Suppressor macrophage treated with lipopolysaccharide for 4 hours (primary cell): ENCODE measurements around the gene TMED8.
"Not testable (repeated sequence)": the region's sequence is repeated elsewhere in the genome, so short reads cannot be mapped to it uniquely, and the experiment has no call there.

Source experiments
- DNase-seq: peaks from one replicate; pipeline ENCODE4 v3.0.0-alpha.2; 2020

Gene TMED8

GRCh38 chr14:77320238-77320935, 56.5 kb downstream of the TMED8 start, which contains the start of gene POMT2:
POMT2 (minus strand) TSS chr14:77320883; CDS start chr14:77320681, 202 bp downstream.
- peak; percentile 95 for DNase-seq

GRCh38 chr14:77319422-77319821, 57.5 kb downstream of the TMED8 start:
- no peak for DNase-seq

- not testable (repeated sequence) for DNase-seq
These were observed 58.1 kb downstream of the TMED8 start for GRCh38 chr14:77318756-77319155.

GRCh38 chr14:77318006-77318553, 58.8 kb downstream of the TMED8 start:
- no peak for DNase-seq

- DNase-seq, result no peak
These were observed 60.0 kb downstream of the TMED8 start for GRCh38 chr14:77316872-77317301.

- no peak for DNase-seq
These were observed 60.7 kb downstream of the TMED8 start for GRCh38 chr14:77316195-77316505.

GRCh38 chr14:77314539-77315457, 62.1 kb downstream of the TMED8 start:
- no peak for DNase-seq

- peak; percentile 69 for DNase-seq
These were observed 62.9 kb downstream of the TMED8 start for GRCh38 chr14:77314043-77314442.

GRCh38 chr14:77313371-77313770, 63.5 kb downstream of the TMED8 start:
- no peak for DNase-seq

GRCh38 chr14:77311217-77311616, 65.7 kb downstream of the TMED8 start:
- DNase-seq, result peak; percentile 31

GRCh38 chr14:77310026-77310425, 66.9 kb downstream of the TMED8 start:
- no peak for DNase-seq

GRCh38 chr14:77309131-77309530, 67.8 kb downstream of the TMED8 start:
- no peak for DNase-seq

- no peak for DNase-seq
These were observed 69.9 kb downstream of the TMED8 start for GRCh38 chr14:77306851-77307496.

- no peak for DNase-seq
These were observed 70.5 kb downstream of the TMED8 start for GRCh38 chr14:77306416-77306815.

GRCh38 chr14:77305696-77306095, 71.2 kb downstream of the TMED8 start:
- no peak for DNase-seq

- peak; percentile 95 for DNase-seq
These were observed 73.3 kb downstream of the TMED8 start for GRCh38 chr14:77303417-77304156.

- peak; percentile 54 for DNase-seq
These were observed 74.0 kb downstream of the TMED8 start for GRCh38 chr14:77302926-77303325.

GRCh38 chr14:77301103-77301502, 75.8 kb downstream of the TMED8 start:
- DNase-seq, result peak; percentile 82

- DNase-seq, result no peak
These were observed 77.1 kb downstream of the TMED8 start for GRCh38 chr14:77299771-77300170.

- no peak for DNase-seq
These were observed 80.0 kb downstream of the TMED8 start for GRCh38 chr14:77296906-77297305.

GRCh38 chr14:77296155-77296554, 80.7 kb downstream of the TMED8 start:
- no peak for DNase-seq

GRCh38 chr14:77290705-77291104, 86.2 kb downstream of the TMED8 start:
- no peak for DNase-seq

- DNase-seq, result no peak
These were observed 90.3 kb downstream of the TMED8 start for GRCh38 chr14:77286576-77286975.
